HepG2 (cell line): Measurements from ENCODE around the gene FAM3D. TPM values are rescaled to one million over a fixed set of nuclear protein-coding genes. Genes with fewer than 3 reads are reported as not detected.

Experiments
- ATAC-seq: fragments of 200-7000 bp; cut with Tn5 transposase; 3 replicates; pipeline ENCODE4 v1.9.1; 2020; ENCODE audit warnings: mild to moderate bottlenecking, moderate library complexity
- BruUV-seq: library from RNA; stranded (reverse); fragments of 400-500 nt; replicated peaks from 2 replicates; lab custom pipeline; 2021; lab: Mats Ljungman, UMichigan
- CTCF ChIA-PET: fragments of 300-600 bp; formaldehyde crosslinking; extraction: SDS; loops from one replicate; lab custom pipeline; 2021; ENCODE audit warnings: low total read pairs, inconsistent platforms, low intra/inter-chr PET ratio; lab: Yijun Ruan, JAX
- POLR2A ChIA-PET: fragments of 350-600 bp; sonication (Branson Sonifier 250); formaldehyde crosslinking; loops from one replicate; lab custom pipeline; 2020; ENCODE audit warnings: antibody characterized with exemption, inconsistent platforms; lab: Yijun Ruan, JAX
- DNase-seq: peaks from one replicate; pipeline ENCODE4 v3.0.0-alpha.2; 2015; ENCODE audit warnings: low spot score
- FAIRE-seq: peaks from 3 replicates; lab custom pipeline; 2011; peaks lifted over from hg19 to GRCh38; lab: Jason Lieb, UNC
- H2AFZ ChIP-seq: one replicate; pipeline ENCODE4 v1.6.1; 2011; ENCODE audit warnings: low read length, inconsistent platforms
- H3K27ac ChIP-seq: fragments of 300-600 bp; 3 replicates; pipeline ENCODE4 v1.8.0; 2011; ENCODE audit warnings: mixed run types, mild to moderate bottlenecking, mixed read lengths, low read length, inconsistent platforms; ENCODE audit not compliant: insufficient read depth; ENCODE audit errors: extremely low read length
- H3K27me3 ChIP-seq, 2 experiments: fragments of 200-600 bp in 1 of 2; 2 replicates in 1 of 2; 3 replicates in 1 of 2; pipeline versions ENCODE4 v1.6.0 to v1.8.0; 2011; ENCODE audit warnings: low read length in 2 of 2, mild to moderate bottlenecking in 2 of 2, moderate library complexity in 2 of 2, inconsistent platforms in 1 of 2; ENCODE audit not compliant: insufficient read depth in 2 of 2, control insufficient read depth in 1 of 2
- H3K36me3 ChIP-seq, 2 experiments: fragments of 200-600 bp in 1 of 2; replicated peaks in 1 of 2; 2 replicates in 1 of 2; 3 replicates in 1 of 2; pipeline versions ENCODE4 v1.5.1 to v1.8.0; 2011; ENCODE audit warnings: low read length in 2 of 2, inconsistent platforms in 1 of 2; ENCODE audit not compliant: insufficient read depth in 2 of 2, control insufficient read depth in 1 of 2
- H3K4me1 ChIP-seq: 2 replicates; pipeline ENCODE4 v1.5.1; 2012; ENCODE audit warnings: low read length, inconsistent platforms; ENCODE audit not compliant: insufficient read depth
- H3K4me2 ChIP-seq: 2 replicates; pipeline ENCODE4 v1.6.0; 2011; ENCODE audit warnings: low read depth, low read length, inconsistent platforms
- H3K4me3 ChIP-seq, 3 experiments: fragments of 200-600 bp in 1 of 3; sonication (generic), shearing (Covaris generic) in 1 of 3; replicated peaks in 1 of 3; 2 replicates each; pipeline ENCODE4 v1.5.1; 2011 to 2016; ENCODE audit warnings: low read length in 3 of 3, inconsistent platforms in 2 of 3, low read depth in 2 of 3, mild to moderate bottlenecking in 2 of 3, control low read depth in 1 of 3, mixed read lengths in 1 of 3; ENCODE audit not compliant: insufficient read depth in 1 of 3
- H3K79me2 ChIP-seq: one replicate; pipeline ENCODE4 v1.6.1; 2011; ENCODE audit warnings: low read length, inconsistent platforms; ENCODE audit not compliant: insufficient read depth
- H3K9ac ChIP-seq: 2 replicates; pipeline ENCODE4 v1.6.0; 2011; ENCODE audit warnings: mild to moderate bottlenecking, low read depth, low read length, inconsistent platforms; ENCODE audit not compliant: insufficient read depth
- H3K9me3 ChIP-seq: 2 replicates; pipeline ENCODE4 v1.5.1; 2012; ENCODE audit warnings: mild to moderate bottlenecking, low read length
- H4K20me1 ChIP-seq: 2 replicates; pipeline ENCODE4 v1.6.0; 2011; ENCODE audit warnings: inconsistent platforms, mild to moderate bottlenecking, low read length, moderate library complexity; ENCODE audit not compliant: insufficient read depth
- CCDC6 ChIP-seq: sonication (generic); formaldehyde crosslinking; IDR thresholded peaks from 2 replicates; pipeline ENCODE4 v1.8.1; 2022; ENCODE audit warnings: mild to moderate bottlenecking, missing genetic modification reagents, moderate library complexity
- FLYWCH1 ChIP-seq: sonication (generic); formaldehyde crosslinking; IDR thresholded peaks from 2 replicates; pipeline ENCODE4 v1.8.1; 2023; ENCODE audit warnings: mild to moderate bottlenecking, missing genetic modification reagents
- HNRNPK ChIP-seq: fragments of 200-400 bp; formaldehyde crosslinking; IDR thresholded peaks from 2 replicates; pipeline ENCODE4 v1.6.1; 2018; ENCODE audit warnings: low read length, low read depth, moderate library complexity, mild to moderate bottlenecking; ENCODE audit not compliant: poor library complexity, severe bottlenecking
- IRF2 ChIP-seq: IDR thresholded peaks from 2 replicates; pipeline ENCODE4 v1.6.1; 2018; ENCODE audit warnings: missing genetic modification reagents, missing compliant biosample characterization
- NFATC3 ChIP-seq: sonication (generic); formaldehyde crosslinking; IDR thresholded peaks from 2 replicates; pipeline ENCODE4 v1.5.1; 2020; ENCODE audit warnings: mild to moderate bottlenecking, missing genetic modification reagents
- NFKB2 ChIP-seq: sonication (generic); formaldehyde crosslinking; IDR thresholded peaks from 2 replicates; pipeline ENCODE4 v1.4.0; 2020; ENCODE audit warnings: missing genetic modification reagents, borderline replicate concordance
- RXRB ChIP-seq: IDR thresholded peaks from 2 replicates; pipeline ENCODE4 v1.6.1; 2016; ENCODE audit warnings: borderline replicate concordance, missing genetic modification reagents, missing compliant biosample characterization
- U2AF2 ChIP-seq: fragments of 200-400 bp; formaldehyde crosslinking; IDR thresholded peaks from 2 replicates; pipeline ENCODE4 v1.6.1; 2017; ENCODE audit warnings: low read depth, mild to moderate bottlenecking, low read length
- WIZ ChIP-seq: sonication (generic); formaldehyde crosslinking; IDR thresholded peaks from 2 replicates; pipeline ENCODE4 v1.5.1; 2020; ENCODE audit warnings: mild to moderate bottlenecking, missing genetic modification reagents
- ZKSCAN1 ChIP-seq: fragments of 150-350 bp; IDR thresholded peaks from 2 replicates; pipeline ENCODE4 v1.6.1; 2014; ENCODE audit warnings: low read length
- ZNF121 ChIP-seq: sonication (generic); formaldehyde crosslinking; IDR thresholded peaks from 2 replicates; pipeline ENCODE4 v1.5.0; 2020; ENCODE audit warnings: mild to moderate bottlenecking, missing genetic modification reagents
- ZNF709 ChIP-seq: sonication (generic); formaldehyde crosslinking; IDR thresholded peaks from 2 replicates; pipeline ENCODE4 v1.5.0; 2020; ENCODE audit warnings: mild to moderate bottlenecking, missing genetic modification reagents
- WGBS: methylation state at CpG from one replicate; pipeline ENCODE4 v1.1.6; 2017; ENCODE audit warnings: low lambda C conversion rate; 5-methylcytosine and 5-hydroxymethylcytosine counted together
- in situ Hi-C: cut with HindIII; loops from 2 replicates; pipeline ENCODE4 v1.10.0; 2017; ENCODE audit warnings: low pct_unique_long_range_greater_than_20kb; ENCODE audit not compliant: extremely low pct_ligation_motif_present
- intact Hi-C: fragments of 100-400 bp; cut with micrococcal nuclease; formaldehyde crosslinking; loops from one replicate; pipeline ENCODE4 v1.10.0; 2022; ENCODE audit not compliant: unreplicated experiment
- polyA plus RNA-seq, 8 experiments: library from polyadenylated mRNA; depleted of rRNA in 3 of 8; stranded (reverse) in 7 of 8; unstranded in 1 of 8; fragments of >200 nt; fragmentation: Illumina TruSeq in 4 of 8; extraction: Trizol in 4 of 8; gene quantifications; 2 replicates each; pipeline versions ENCODE4 v1.2.1 to v1.2.3, GENCODE V29; 2011 to 2016; ENCODE audit warnings: low read depth in 4 of 8, missing spikeins in 1 of 8, mixed read lengths in 1 of 8; ENCODE audit not compliant: insufficient read depth in 1 of 8
- total RNA-seq, 5 experiments: library from RNA; depleted of rRNA; stranded (reverse); fragments of >200 nt; fragmentation: Illumina TruSeq; extraction: Trizol; gene quantifications; 2 replicates each; pipeline ENCODE4 v1.2.3, GENCODE V29; 2016; ENCODE audit warnings: low read depth in 1 of 5

Gene FAM3D
- total and polyA plus RNA-seq, 2 of the 13 experiments (the other 11 are each of a cell fraction or from before 2014, with no cell fraction given) = not detected

GRCh38 chr3:58622436-58622835 lies 44.1 kb downstream of the FAM3D start:
- ChIA-PET POLR2A (no interaction called here), CTCF (no interaction called here)
- Histone ChIP-seq H3K9me3 (no peaks in the 10 kb centered on the region), H3K4me1 (peaks cover 7% of the 10 kb centered on the region), H3K79me2 (no peaks in the 10 kb centered on the region), H2AFZ (no peak overlapping the region), H3K27me3 (peaks cover 2 to 18% of the 10 kb centered on the region in 2 experiments; a peak in 4 of 5 replicates), H3K4me3 (no peak overlapping the region), H3K9ac (no peak overlapping the region), H4K20me1 (no peaks in the 10 kb centered on the region), H3K36me3 (no peaks in the 10 kb centered on the region), H3K4me2 (no peak overlapping the region), H3K27ac (no peak overlapping the region)
- intact Hi-C loops = no loop called here
- no peak for ATAC-seq
- TF ChIP-seq RXRB (CRISPR knock-in tag) (no peak), NFKB2 (CRISPR knock-in tag) (no peak), FLYWCH1 (CRISPR knock-in tag) (no peak)
- DNase-seq = no peak
- BruUV-seq = no TSS peak
- in situ Hi-C loops = no loop called here
- FAIRE-seq = no peak
- 61% methylated on average over 4 of the region's 4 CpGs for WGBS

- Histone ChIP-seq H4K20me1 (no peaks in the 10 kb centered on the region), H3K27me3 (peaks cover 2 to 10% of the 10 kb centered on the region in 2 experiments; a peak in 3 of 5 replicates), H3K4me1 (peaks cover 7% of the 10 kb centered on the region), H3K9me3 (no peaks in the 10 kb centered on the region), H3K36me3 (no peaks in the 10 kb centered on the region), H3K4me3 (no peak overlapping the region), H3K4me2 (no peak overlapping the region), H3K79me2 (no peaks in the 10 kb centered on the region), H2AFZ (no peak overlapping the region), H3K9ac (no peak overlapping the region), H3K27ac (no peak overlapping the region)
- intact Hi-C loops (no loop called here), in situ Hi-C loops (no loop called here)
- no peak for FAIRE-seq
- DNase-seq = no peak
- BruUV-seq = no TSS peak
- POLR2A ChIA-PET = no interaction called here
- ATAC-seq = peak; percentile 21; the same call in 2 of the 3 replicates
- no peak for TF ChIP-seq NFATC3 (CRISPR knock-in tag)
- TF ChIP-seq HNRNPK = no peak
- TF ChIP-seq ZNF121 = no peak
- TF ChIP-seq ZKSCAN1 = no peak
- no peak for TF ChIP-seq IRF2
- TF ChIP-seq WIZ = no peak
- TF ChIP-seq U2AF2 = no peak
- no peak for TF ChIP-seq ZNF709
- no peak for TF ChIP-seq CCDC6 (CRISPR knock-in tag)
- CTCF ChIA-PET = no interaction called here
- WGBS = 31% methylated on average over 4 of the region's 6 CpGs
Measured at GRCh38 chr3:58621086-58621830, 45.3 kb downstream of the FAM3D start.
